GM18508 (cell line): Measurements from ENCODE around the gene AXIN2.

Source experiments
- ATAC-seq: cut with Tn5 transposase; IDR thresholded peaks from one replicate; pipeline ENCODE4 v1.9.1; 2021; ENCODE audit warnings: moderate number of reproducible peaks; ENCODE audit not compliant: insufficient read depth, unreplicated experiment

The AXIN2 gene

GRCh38 chr17:65561452-65562205, at the start of gene AXIN2:
TSS of gene AXIN2 (minus strand) at chr17:65561648. CDS start at chr17:65558620, 3,028 bp downstream.
- ATAC-seq: peak; percentile 62

DNA sequence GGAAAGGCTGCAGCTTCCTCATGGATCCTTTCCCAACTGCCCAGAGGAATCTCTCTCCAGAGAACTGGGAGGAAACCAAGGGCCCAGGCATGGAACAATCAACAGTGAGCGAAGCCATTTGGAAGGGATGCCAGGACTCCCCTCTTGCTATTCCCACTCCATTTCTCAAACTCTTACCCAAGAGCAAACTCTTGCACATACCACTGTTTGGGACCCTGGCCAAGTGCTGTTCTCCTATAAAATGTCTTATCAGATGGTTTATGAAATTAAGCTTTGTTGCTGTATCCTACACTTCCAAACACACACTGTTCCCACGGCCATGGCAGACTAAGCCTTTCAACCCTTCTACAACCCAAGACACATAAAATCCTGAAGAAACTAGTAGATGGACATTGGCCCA, 48.3 kb upstream of the AXIN2 start:
- ATAC-seq: no peak

GRCh38 chr17:65609286-65609685, 47.8 kb upstream of the AXIN2 start:
- ATAC-seq: no peak

GRCh38 chr17:65604070-65604469, 42.6 kb upstream of the AXIN2 start:
- ATAC-seq: no peak

DNA sequence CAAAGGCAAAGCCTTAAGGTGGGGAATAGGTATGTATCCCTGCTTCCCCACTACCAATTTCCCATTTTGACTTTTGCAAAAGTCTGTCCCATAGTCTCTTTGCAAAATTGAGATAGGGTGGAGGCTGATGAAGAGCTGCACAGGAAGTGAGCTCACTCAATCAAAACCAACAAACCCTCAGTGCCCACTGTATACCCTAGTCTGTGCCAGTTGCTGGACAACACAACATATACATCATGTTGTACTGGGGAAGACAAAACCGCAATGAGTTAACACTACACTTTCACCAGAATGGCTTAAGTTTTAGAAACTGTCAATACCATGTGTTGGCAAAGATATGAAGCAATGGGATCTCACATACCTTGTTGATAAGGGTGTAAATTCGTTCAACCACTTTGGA, 40.4 kb upstream of the AXIN2 start:
- no peak for ATAC-seq

DNA sequence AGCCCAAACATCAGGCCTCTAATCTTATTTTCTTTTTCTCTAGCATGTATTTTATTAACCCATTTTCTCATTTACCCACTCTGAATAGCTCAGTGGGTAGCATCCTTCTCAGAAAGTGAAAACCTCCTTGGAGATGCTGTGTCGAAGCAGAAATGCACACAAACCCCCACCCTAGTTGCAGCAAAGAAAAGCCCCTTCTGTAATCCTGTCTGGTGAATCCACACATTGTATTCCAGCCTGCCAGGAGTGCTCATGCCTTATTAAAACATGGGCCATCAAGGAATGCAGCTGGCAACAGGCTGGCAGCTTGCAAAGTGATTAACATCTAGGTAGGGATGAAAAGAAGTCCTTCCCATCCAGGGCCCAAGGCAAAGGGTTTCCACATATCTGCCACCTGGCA, 39.7 kb upstream of the AXIN2 start:
- no peak for ATAC-seq

- ATAC-seq: no peak
Observed at GRCh38 chr17:65600518-65600917, 39.1 kb upstream of the AXIN2 start.

- ATAC-seq: no peak
Observed at GRCh38 chr17:65599650-65600049, 38.2 kb upstream of the AXIN2 start.

DNA sequence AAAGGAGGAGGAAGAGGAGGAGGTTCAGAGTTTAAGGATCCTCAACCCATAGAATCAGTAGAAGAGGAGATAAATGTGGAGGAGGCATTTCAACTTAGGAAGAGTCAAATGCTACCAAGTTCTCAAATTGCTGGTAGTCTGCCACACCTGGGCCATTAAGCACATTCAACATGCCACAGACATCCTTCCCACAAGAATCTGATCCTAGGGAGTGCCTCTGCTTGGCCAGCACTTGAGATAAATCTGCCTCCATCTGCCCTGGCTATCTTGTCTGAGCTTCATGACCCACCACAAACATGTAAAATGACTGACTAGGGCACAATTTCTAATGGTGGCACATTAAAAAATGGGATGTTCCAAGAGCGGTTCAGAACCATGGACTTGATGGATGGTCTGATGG, 37.3 kb upstream of the AXIN2 start:
- ATAC-seq: no peak

DNA sequence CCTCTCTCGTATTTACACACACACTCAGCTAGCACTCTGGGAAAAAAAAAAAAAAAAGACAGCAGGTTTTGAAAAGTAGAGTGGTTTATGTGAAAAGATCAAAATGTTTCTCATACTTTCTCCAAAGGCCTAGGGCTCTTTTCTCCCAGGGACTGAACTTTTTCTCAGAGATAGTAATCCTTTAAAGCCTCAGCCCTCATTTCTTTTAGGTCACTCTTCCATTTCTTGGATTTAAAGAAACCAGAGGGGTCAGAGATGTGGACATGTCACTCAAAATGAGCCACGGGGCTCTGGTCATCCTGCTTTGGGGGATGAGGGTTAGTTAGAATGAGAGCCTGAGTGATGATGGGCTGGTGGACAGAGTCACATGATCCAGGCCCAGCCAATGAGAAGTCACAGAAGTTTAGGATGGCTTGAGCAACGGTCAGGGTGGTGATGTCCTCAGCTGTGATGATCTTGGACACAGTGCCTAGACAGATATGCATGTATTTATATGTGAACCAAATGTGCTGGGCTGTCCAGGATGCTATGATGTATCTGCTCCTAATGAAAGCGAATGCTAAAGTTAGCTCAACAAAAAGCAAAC, 33.7 kb upstream of the AXIN2 start:
- ATAC-seq: no peak

DNA sequence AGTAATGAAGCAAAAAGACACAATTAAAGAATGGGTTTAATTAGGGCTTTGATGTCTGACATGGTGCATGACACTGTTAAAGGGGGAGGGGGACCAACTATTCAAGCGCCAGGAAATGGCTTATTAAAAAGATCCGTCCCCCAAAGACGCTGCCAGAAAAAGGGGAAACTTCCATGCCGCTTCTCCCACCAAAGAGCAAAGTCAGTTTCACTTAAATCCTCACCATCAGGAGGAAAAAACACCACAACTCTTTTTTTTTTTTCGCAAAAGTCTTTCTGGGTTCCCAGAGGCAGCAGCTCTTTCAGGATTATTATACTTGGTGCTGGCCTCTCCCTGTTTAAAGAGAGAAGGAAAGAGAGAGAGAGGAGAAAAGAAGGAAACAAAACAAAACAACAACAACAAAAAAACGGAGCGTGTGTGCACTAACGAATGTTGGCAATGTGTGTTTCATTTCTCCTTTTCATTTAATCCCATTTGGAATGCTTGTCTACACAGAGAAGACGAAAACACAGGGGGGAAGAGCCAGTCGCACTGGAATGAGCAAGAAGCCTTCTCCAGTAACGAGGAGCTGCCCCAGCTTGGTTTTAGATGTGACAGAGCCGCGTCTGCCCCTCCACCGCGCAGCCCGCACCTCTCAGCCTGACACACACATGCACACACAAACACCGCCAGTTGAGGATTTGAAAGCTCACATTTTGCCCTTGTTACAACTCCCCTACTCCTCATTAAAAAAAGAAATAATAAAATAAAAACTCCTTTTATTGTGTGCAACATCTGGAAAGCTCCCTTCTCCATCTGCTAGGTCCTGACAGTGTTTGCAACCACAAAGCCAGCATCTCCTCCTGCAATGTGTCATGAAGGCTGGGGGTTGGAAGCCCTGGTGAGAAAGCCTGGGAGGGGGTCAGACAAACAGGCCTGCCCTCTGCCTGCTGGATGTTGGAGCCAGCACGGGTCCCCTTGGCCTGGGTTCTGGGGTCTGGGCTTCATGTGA, 32.7 kb upstream of the AXIN2 start:
- ATAC-seq: no peak

GRCh38 chr17:65593092-65593854, 31.8 kb upstream of the AXIN2 start:
- no peak for ATAC-seq

DNA sequence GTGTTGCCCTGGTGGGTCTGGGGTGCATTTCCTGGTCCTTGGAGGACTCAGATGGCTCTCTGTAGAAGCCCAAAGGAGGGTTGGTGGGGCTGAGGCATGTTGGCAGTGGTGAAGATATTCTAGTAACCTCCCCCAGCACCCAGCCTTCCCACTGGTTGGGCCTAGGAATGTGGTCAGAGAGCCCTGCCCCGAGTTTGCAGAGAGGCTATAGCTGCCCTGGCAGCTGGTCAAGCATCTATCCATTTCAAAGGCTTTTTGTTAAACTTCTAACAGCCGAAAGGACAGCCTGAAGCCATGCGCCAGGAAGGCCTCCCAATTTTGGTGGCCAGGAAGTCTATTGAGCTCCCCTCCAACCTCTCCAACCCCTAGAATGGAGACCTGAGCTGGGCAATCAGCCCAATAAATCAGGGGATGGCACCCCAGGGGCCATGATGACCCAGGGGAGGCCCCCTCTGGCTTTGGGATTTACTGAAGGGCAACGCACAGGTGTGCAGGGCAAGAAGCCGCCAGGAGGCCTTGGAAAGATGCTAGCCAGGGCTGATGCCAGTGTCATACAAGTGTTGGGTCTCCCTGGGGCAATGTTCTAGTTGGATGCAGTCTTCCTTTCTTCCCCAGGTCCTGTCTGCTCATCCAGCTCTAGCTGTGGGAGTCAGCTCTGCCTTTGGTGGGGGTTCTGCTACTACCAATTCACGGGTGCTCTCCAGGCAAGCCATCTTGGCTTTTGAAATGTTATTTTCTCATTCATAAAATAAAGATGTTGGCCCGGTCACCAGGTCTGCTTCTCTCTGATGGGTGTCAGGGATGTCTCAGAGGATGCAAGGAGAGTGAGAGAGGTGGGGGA, 30.9 kb upstream of the AXIN2 start:
- ATAC-seq: no peak

DNA sequence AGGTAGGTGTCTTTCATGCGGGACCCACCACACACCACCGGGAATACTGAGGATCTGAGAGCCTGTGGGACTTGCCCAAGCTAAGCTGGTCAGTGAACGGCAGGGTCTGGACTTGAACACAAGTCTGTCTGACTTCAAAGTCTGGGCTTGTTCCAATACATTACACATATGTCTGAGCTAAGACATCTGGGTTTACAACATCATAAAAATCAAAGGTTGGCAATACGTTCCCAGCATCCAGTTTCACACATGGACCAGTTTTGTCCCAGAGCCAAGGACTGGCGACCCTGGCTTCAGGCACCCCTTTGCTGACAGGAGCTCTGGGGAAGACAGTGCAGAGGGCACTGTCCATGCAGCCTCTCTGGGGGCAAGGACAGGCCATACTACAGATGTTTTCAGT, 27.9 kb upstream of the AXIN2 start:
- no peak for ATAC-seq

DNA sequence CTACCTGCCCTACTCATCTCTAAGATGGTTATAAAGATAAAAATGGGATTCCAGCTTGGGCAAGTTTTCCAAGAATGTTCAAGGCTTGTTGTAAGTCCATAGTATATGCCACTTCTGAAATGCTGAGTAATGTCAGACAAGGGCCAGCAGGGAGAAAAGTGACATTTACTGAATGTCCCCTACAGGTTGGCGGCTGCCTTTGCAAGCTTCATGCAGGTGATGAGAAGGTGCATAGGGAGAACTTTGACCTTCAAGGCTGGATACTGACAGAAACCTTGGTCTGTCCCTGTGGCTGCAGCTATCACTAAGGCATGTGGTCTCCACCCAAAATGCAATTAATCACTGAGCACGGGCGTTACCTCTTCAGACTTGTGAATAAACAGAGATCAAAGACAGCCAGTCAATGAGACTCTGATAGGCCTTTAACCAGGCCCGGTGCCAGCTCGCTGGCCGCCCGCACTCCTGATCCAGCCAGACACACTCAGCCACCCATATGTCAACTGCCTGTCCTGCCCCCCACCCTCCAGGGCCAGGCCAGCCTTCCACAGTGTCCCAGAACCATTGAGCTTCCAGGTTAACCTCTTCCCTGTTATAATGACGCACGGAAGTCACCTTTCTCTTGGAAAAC, 26.8 kb upstream of the AXIN2 start:
- no peak for ATAC-seq

- ATAC-seq: no peak
Observed at GRCh38 chr17:65587534-65588180, 26.2 kb upstream of the AXIN2 start.

GRCh38 chr17:65586899-65587298, 25.5 kb upstream of the AXIN2 start:
- ATAC-seq: no peak
